MCF 10A (cell line): ENCODE data around the gene APOBEC2. TPM values are rescaled to one million over a fixed set of nuclear protein-coding genes. Genes with fewer than 3 reads are reported as not detected.
"Not testable (repeated sequence)": the region's sequence is repeated elsewhere in the genome, so short reads cannot be mapped to it uniquely, and the experiment has no call there.

Experiments
- BruUV-seq: library from RNA; stranded (reverse); fragments of 400-500 nt; replicated peaks from 2 replicates; lab custom pipeline; 2021; lab: Mats Ljungman, UMichigan
- CTCF ChIA-PET: fragments of 300-600 bp; sonication (Branson Sonifier 250); formaldehyde crosslinking; extraction: SDS; loops from one replicate; lab custom pipeline; 2021; ENCODE audit warnings: antibody characterized with exemption, inconsistent platforms; lab: Yijun Ruan, JAX
- POLR2A ChIA-PET: fragments of 300-600, 350-650 bp; sonication (Branson Sonifier 250); formaldehyde crosslinking; extraction: SDS; loops from one replicate; lab custom pipeline; 2020; ENCODE audit warnings: antibody characterized with exemption, inconsistent platforms; lab: Yijun Ruan, JAX
- DNase-seq: peaks from one replicate; pipeline ENCODE4 v3.0.0-alpha.2; 2018; ENCODE audit not compliant: unreplicated experiment
- H3K27ac Mint-ChIP-seq: one replicate; pipeline ENCODE4 v1.8.0; 2022; ENCODE audit warnings: mild to moderate bottlenecking, low read depth, mixed read lengths; ENCODE audit not compliant: unreplicated experiment
- H3K27me3 Mint-ChIP-seq: one replicate; pipeline ENCODE4 v1.8.0; 2022; ENCODE audit warnings: mixed read lengths; ENCODE audit not compliant: insufficient read depth, unreplicated experiment
- H3K36me3 Mint-ChIP-seq: one replicate; pipeline ENCODE4 v1.8.0; 2022; ENCODE audit warnings: mild to moderate bottlenecking, moderate library complexity, mixed read lengths; ENCODE audit not compliant: insufficient read depth, unreplicated experiment
- H3K4me1 Mint-ChIP-seq: one replicate; pipeline ENCODE4 v1.8.0; 2022; ENCODE audit warnings: mixed read lengths; ENCODE audit not compliant: insufficient read depth, unreplicated experiment
- H3K4me3 Mint-ChIP-seq: one replicate; pipeline ENCODE4 v1.8.0; 2022; ENCODE audit warnings: mild to moderate bottlenecking, moderate library complexity, mixed read lengths; ENCODE audit not compliant: unreplicated experiment
- H3K9me3 Mint-ChIP-seq: one replicate; pipeline ENCODE4 v1.8.0; 2022; ENCODE audit warnings: mixed read lengths; ENCODE audit not compliant: unreplicated experiment
- CTCF ChIP-seq: fragments of 200-600 bp; IDR thresholded peaks from one replicate; pipeline ENCODE4 v1.8.0; 2022; ENCODE audit warnings: antibody characterized with exemption, mild to moderate bottlenecking; ENCODE audit not compliant: unreplicated experiment
- intact Hi-C: fragments of 100-400 bp; cut with micrococcal nuclease; formaldehyde crosslinking; loops from 2 replicates; pipeline ENCODE4 v1.14.1; 2022
- total RNA-seq: library from RNA; stranded (reverse); gene quantifications from 2 replicates; pipeline ENCODE4 v1.2.3, GENCODE V29; 2022

The APOBEC2 gene
- total RNA-seq, 1 experiment from 2014 or later: not detected

DNA sequence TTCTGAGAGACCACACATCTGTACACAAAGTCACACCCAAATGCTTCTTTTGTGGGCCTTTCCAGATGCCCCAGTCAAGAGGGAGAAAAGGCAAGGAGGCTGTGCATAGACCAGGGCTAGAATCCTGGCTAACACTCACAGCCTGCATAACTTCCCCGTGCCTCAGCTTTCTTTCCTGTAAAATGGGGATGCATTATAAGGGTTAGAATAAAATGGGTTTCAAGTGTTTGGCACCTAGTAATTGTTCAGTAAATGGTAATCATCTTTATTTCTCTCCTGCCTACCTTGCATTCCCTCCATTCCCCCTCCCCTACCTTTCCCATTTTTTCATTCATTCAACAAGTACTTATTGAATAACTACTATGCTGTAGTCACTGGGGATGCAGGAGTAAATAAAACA, 43.3 kb upstream of the APOBEC2 start:
- Mint-ChIP-seq H3K36me3 (no peaks in the 10 kb centered on the region), H3K4me1 (no peaks in the 10 kb centered on the region), H3K27me3 (no peaks in the 10 kb centered on the region), H3K27ac (no peak overlapping the region), H3K9me3 (no peaks in the 10 kb centered on the region), H3K4me3 (no peak overlapping the region)
- intact Hi-C loops: no loop called here
- no peak for TF ChIP-seq CTCF
- no peak for DNase-seq
- CTCF ChIA-PET: interaction anchor here (0.6 to 2.1 kb wide), 4 partner anchors 10 to 137 kb away, joined by 3 to 16 read pairs (median 4); no protein-coding TSS in a partner anchor
- POLR2A ChIA-PET: no interaction called here
- BruUV-seq: no TSS peak

DNA sequence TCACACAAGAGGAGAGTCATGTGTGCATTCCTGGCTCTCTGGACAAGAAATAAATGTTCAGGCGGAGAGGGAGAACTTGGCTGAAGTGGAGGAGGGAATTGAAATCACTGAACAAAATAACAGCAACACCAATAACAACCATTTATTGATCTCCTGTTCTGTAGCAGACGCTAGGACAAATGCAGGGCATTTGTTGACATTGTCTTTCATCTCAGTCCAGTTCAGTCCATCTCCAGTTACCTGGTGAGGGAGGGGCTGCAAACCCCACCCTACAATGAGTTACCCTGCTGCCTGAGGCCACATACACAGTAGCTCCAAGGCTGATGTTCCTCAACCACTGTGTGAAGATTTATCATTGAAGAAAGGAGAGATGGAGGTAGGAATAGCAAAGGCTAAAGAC, 41.3 kb upstream of the APOBEC2 start:
- intact Hi-C loops: loop anchor here (1.0 kb wide), 1 partner anchor 9 kb away; no protein-coding TSS in a partner anchor
- no peaks in the 10 kb centered on the region for H3K27me3 Mint-ChIP-seq
- no peak overlapping the region for H3K4me3 Mint-ChIP-seq
- BruUV-seq: no TSS peak
- H3K36me3 Mint-ChIP-seq: no peaks in the 10 kb centered on the region
- no peak for DNase-seq
- H3K4me1 Mint-ChIP-seq: no peaks in the 10 kb centered on the region
- no peak for TF ChIP-seq CTCF
- H3K9me3 Mint-ChIP-seq: no peaks in the 10 kb centered on the region
- POLR2A ChIA-PET: no interaction called here
- no peak overlapping the region for H3K27ac Mint-ChIP-seq
- CTCF ChIA-PET: interaction anchor here (1.2 to 1.5 kb wide), 4 partner anchors 8 to 17 kb away, joined by 3 to 4 read pairs (median 4); no protein-coding TSS in a partner anchor

- no TSS peak for BruUV-seq
- CTCF ChIA-PET: interaction anchor here (2.1 kb wide), 1 partner anchor 14 kb away, joined by 18 read pairs; no protein-coding TSS in a partner anchor
- POLR2A ChIA-PET: no interaction called here
- intact Hi-C loops: no loop called here
- H3K9me3 Mint-ChIP-seq: no peaks in the 10 kb centered on the region
- no peak for DNase-seq
- H3K36me3 Mint-ChIP-seq: no peaks in the 10 kb centered on the region
- TF ChIP-seq CTCF: no peak
- H3K27ac Mint-ChIP-seq: no peak overlapping the region
- H3K27me3 Mint-ChIP-seq: no peaks in the 10 kb centered on the region
- no peak overlapping the region for H3K4me3 Mint-ChIP-seq
- H3K4me1 Mint-ChIP-seq: no peaks in the 10 kb centered on the region
Measured at GRCh38 chr6:41013466-41014153, 39.4 kb upstream of the APOBEC2 start.

DNA sequence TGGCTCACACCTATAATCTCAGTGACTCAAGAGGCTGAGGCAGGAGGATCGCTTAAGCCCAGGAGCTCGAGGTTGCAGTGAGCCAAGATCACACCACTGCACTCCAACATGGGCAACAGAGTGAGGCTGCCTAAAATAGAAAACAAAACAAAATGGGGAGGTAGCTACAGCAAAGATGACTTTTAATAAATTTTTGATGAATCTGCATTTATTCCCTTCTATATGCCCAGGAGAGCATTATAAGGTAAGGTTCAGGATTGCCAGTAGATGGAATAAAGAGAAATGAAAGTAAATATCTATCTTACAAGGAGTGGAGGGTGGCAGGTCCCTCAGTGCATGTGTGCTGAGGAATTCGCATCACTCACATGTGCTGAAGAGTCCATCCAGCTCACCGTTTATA, 38.2 kb upstream of the APOBEC2 start:
- Mint-ChIP-seq H3K4me3 (no peak overlapping the region), H3K9me3 (no peaks in the 10 kb centered on the region), H3K36me3 (no peaks in the 10 kb centered on the region), H3K27ac (no peak overlapping the region), H3K27me3 (no peaks in the 10 kb centered on the region), H3K4me1 (no peaks in the 10 kb centered on the region)
- CTCF ChIA-PET: interaction anchor here (1.0 to 2.1 kb wide), 2 partner anchors 10 to 12 kb away, joined by 3 to 18 read pairs; no protein-coding TSS in a partner anchor
- POLR2A ChIA-PET: interaction anchor here (0.7 kb wide), 2 partner anchors 9 to 17 kb away, joined by 3 read pairs; no protein-coding TSS in a partner anchor
- no TSS peak for BruUV-seq
- no peak for TF ChIP-seq CTCF
- intact Hi-C loops: no loop called here
- no peak for DNase-seq

- H3K4me3 Mint-ChIP-seq, H3K9me3 Mint-ChIP-seq, intact Hi-C loops, H3K27ac Mint-ChIP-seq, H3K36me3 Mint-ChIP-seq, H3K4me1 Mint-ChIP-seq, BruUV-seq, POLR2A ChIA-PET, H3K27me3 Mint-ChIP-seq, DNase-seq: not testable (repeated sequence)
- CTCF ChIA-PET: interaction anchor here (0.5 to 2.1 kb wide), 3 partner anchors 8 to 11 kb away, joined by 3 to 18 read pairs (median 3); no protein-coding TSS in a partner anchor
Measured at GRCh38 chr6:41015860-41016259, 37.1 kb upstream of the APOBEC2 start.
